8988T (cell line): ENCODE results near the gene CTNNA2.
"Not testable (repeated sequence)": the region's sequence is repeated elsewhere in the genome, so short reads cannot be mapped to it uniquely, and the experiment has no call there.

ENCODE experiments used
- DNase-seq: peaks from one replicate; pipeline ENCODE4 v3.0.0; 2011

CTNNA2 gene

GRCh38 chr2:80166483-80167171 is 653.8 kb downstream of the CTNNA2 start:
- no peak for DNase-seq

- no peak for DNase-seq
These were observed 654.5 kb downstream of the CTNNA2 start for GRCh38 chr2:80167284-80167808.

GRCh38 chr2:80168037-80168436 is 655.2 kb downstream of the CTNNA2 start:
- no peak for DNase-seq

- no peak for DNase-seq
These were observed 656.0 kb downstream of the CTNNA2 start for GRCh38 chr2:80168801-80169200.

- DNase-seq: no peak
These were observed 657.2 kb downstream of the CTNNA2 start for GRCh38 chr2:80169811-80170594.

- no peak for DNase-seq
These were observed 672.2 kb downstream of the CTNNA2 start for GRCh38 chr2:80185091-80185490.

- DNase-seq: no peak
These were observed 673.4 kb downstream of the CTNNA2 start for GRCh38 chr2:80186262-80186661.

GRCh38 chr2:80187156-80187555 is 674.3 kb downstream of the CTNNA2 start:
- no peak for DNase-seq

- no peak for DNase-seq
These were observed 677.3 kb downstream of the CTNNA2 start for GRCh38 chr2:80190166-80190565.

GRCh38 chr2:80193566-80193965 is 680.7 kb downstream of the CTNNA2 start:
- DNase-seq: no peak

- no peak for DNase-seq
These were observed 682.2 kb downstream of the CTNNA2 start for GRCh38 chr2:80195034-80195433.

GRCh38 chr2:80198042-80198441 is 685.2 kb downstream of the CTNNA2 start:
- DNase-seq: no peak

GRCh38 chr2:80199504-80199903 is 686.7 kb downstream of the CTNNA2 start:
- no peak for DNase-seq

- DNase-seq: not testable (repeated sequence)
These were observed 691.1 kb downstream of the CTNNA2 start for GRCh38 chr2:80203929-80204328.

GRCh38 chr2:80205498-80205897 is 692.6 kb downstream of the CTNNA2 start:
- DNase-seq: no peak

- no peak for DNase-seq
These were observed 696.6 kb downstream of the CTNNA2 start for GRCh38 chr2:80209458-80209857.

GRCh38 chr2:80217446-80217845 is 704.6 kb downstream of the CTNNA2 start:
- DNase-seq: no peak

- DNase-seq: no peak
These were observed 709.8 kb downstream of the CTNNA2 start for GRCh38 chr2:80222644-80223043.

- no peak for DNase-seq
These were observed 718.6 kb downstream of the CTNNA2 start for GRCh38 chr2:80231421-80231820.

GRCh38 chr2:80233333-80233732 is 720.5 kb downstream of the CTNNA2 start:
- DNase-seq: no peak

GRCh38 chr2:80238692-80239469 is 726.0 kb downstream of the CTNNA2 start:
- no peak for DNase-seq

GRCh38 chr2:80242355-80242910 is 729.6 kb downstream of the CTNNA2 start:
- DNase-seq: no peak
